ENCODE measurements around the gene POLG. TPM values are rescaled to one million over a fixed set of nuclear protein-coding genes. Genes with fewer than 3 reads are reported as not detected.
"Not testable (repeated sequence)": the region's sequence is repeated elsewhere in the genome, so short reads cannot be mapped to it uniquely, and the experiment has no call there.

Gene POLG
- total RNA-seq, 1 experiment from 2014 or later: 50.5 TPM

DNA sequence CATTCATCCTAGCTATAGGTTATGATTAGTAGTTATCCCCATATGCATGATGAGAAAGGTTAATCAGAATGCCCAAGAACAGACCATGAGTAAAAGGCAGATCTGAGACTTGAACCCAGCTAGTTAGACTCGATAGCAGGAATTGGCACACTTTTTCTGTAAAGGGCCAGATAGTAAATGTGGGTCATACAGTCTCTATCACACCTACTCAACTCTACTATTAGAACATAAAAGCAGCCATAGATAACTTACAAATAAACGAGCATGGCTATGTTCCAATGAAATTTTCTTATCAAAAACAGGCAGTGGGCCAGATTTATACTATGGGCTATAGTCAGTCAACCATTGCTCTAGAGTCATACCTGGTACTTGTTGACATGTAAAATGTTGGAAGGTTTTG is 24.6 kb downstream of the POLG start:
- H3K9me3 ChIP-seq (replicated peaks): no peaks in the 10 kb centered on the region
- H3K27me3 ChIP-seq: no peaks in the 10 kb centered on the region
- no peak for DNase-seq
- H3K27ac ChIP-seq: no peak overlapping the region
- H3K4me1 ChIP-seq: no peaks in the 10 kb centered on the region
- H3K36me3 ChIP-seq: peaks cover 82% of the 10 kb centered on the region
- no peak overlapping the region for H3K4me3 ChIP-seq

DNA sequence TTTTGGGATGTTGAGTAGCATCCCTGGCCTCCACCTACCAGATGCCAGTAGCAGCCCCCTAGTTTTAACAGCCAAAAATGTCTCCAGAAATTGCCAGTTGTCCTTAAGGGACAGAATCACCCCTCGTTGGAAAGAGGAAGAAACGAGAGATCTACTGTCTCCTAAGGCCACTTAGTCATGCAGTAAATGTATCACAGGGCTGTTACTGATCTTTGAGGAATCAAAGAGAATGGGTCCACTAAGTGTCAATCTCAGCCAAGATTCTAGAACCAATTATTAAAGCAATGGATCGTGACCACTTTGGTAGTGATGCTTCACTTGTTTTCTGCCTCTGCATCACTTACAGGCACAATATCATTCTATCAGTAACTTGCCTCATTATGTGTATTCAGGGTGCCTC is 26.4 kb downstream of the POLG start:
- Histone ChIP-seq H3K27ac (no peak overlapping the region), H3K4me1 (no peaks in the 10 kb centered on the region), H3K36me3 (peaks cover 85% of the 10 kb centered on the region), H3K4me3 (no peak overlapping the region), H3K27me3 (no peaks in the 10 kb centered on the region), H3K9me3 (replicated peaks) (no peaks in the 10 kb centered on the region)
- no peak for DNase-seq

- H3K36me3 ChIP-seq: peaks cover 84% of the 10 kb centered on the region
- no peak for DNase-seq
- no peaks in the 10 kb centered on the region for H3K9me3 ChIP-seq (replicated peaks)
- no peaks in the 10 kb centered on the region for H3K27me3 ChIP-seq
- no peak overlapping the region for H3K27ac ChIP-seq
- H3K4me1 ChIP-seq: no peaks in the 10 kb centered on the region
- H3K4me3 ChIP-seq: no peak overlapping the region
These were observed 26.8 kb downstream of the POLG start for GRCh38 chr15:89307791-89308190.

DNA sequence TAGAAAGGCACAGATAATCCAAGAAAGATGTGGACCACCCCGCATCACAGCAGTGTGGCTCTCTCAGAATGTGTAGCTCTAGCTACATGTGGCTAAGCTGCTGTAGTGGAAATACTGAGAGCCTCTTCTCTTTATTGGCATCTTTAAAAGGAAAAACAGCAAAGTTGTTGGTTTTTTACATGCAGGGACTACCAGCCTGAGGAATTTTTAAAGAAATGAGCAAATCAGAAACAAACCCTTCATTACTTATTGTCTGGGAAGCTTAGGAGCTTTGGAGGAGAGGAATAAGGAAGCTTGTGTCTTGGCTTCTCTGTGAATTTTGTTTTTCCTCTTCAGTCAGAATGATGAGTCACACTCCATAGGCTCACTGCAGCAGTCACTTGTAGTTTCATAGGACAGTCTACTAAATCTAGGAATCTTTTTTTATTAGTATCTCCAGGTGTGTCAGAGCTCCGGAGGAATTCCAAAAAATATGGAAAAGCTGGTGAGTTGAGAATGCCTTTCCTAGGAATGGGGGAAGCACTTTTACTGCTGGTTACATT is 27.5 kb downstream of the POLG start:
- Histone ChIP-seq H3K4me3 (no peak overlapping the region), H3K27me3 (no peaks in the 10 kb centered on the region), H3K9me3 (replicated peaks) (no peaks in the 10 kb centered on the region), H3K36me3 (peaks cover 80% of the 10 kb centered on the region), H3K27ac (no peak overlapping the region), H3K4me1 (no peaks in the 10 kb centered on the region)
- no peak for DNase-seq

DNA sequence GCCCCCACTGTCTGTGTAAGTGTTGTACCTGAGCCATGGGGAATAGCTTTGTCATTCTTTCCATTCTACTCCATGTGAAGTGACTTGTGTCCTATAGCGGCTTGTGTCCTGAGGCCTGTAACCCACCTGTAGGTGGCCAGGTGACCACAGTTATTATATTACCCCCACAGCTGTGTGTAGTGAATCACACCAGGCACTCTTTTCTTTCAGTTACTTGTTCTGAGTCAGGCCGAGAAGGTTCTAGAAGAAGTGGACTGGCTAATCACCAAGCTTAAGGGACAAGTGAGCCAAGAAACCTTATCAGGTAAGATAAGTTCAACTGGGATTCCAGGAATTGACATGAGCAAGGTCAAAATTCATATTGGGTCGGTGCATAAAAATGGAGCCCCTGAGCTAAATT is 29.2 kb downstream of the POLG start:
- H3K27me3 ChIP-seq: no peaks in the 10 kb centered on the region
- no peak for DNase-seq
- H3K36me3 ChIP-seq: peaks cover 84% of the 10 kb centered on the region
- H3K4me1 ChIP-seq: no peaks in the 10 kb centered on the region
- no peaks in the 10 kb centered on the region for H3K9me3 ChIP-seq (replicated peaks)
- H3K27ac ChIP-seq: no peak overlapping the region
- no peak overlapping the region for H3K4me3 ChIP-seq

DNA sequence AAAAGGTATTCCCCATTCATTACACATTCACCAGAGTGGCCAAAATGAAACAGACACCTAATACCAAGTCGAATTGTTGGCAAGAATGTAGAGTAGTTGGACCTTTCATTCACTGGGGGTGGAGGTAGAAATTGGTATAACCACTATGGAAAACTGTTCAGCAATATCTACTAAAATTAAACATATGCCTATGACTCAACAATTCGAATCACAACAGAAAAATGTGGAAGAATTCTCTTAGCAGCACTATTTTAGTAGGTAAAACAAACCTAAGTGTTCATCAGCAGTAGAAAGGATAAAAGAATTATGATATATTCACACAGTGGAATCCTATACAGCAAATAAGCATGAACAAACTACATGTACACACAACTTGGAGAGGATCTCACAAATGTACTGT is 30.6 kb downstream of the POLG start:
- Histone ChIP-seq H3K4me3 (no peak overlapping the region), H3K9me3 (replicated peaks) (no peaks in the 10 kb centered on the region), H3K36me3 (peaks cover 74% of the 10 kb centered on the region), H3K27me3 (no peaks in the 10 kb centered on the region), H3K4me1 (no peaks in the 10 kb centered on the region), H3K27ac (no peak overlapping the region)
- DNase-seq: no peak

DNA sequence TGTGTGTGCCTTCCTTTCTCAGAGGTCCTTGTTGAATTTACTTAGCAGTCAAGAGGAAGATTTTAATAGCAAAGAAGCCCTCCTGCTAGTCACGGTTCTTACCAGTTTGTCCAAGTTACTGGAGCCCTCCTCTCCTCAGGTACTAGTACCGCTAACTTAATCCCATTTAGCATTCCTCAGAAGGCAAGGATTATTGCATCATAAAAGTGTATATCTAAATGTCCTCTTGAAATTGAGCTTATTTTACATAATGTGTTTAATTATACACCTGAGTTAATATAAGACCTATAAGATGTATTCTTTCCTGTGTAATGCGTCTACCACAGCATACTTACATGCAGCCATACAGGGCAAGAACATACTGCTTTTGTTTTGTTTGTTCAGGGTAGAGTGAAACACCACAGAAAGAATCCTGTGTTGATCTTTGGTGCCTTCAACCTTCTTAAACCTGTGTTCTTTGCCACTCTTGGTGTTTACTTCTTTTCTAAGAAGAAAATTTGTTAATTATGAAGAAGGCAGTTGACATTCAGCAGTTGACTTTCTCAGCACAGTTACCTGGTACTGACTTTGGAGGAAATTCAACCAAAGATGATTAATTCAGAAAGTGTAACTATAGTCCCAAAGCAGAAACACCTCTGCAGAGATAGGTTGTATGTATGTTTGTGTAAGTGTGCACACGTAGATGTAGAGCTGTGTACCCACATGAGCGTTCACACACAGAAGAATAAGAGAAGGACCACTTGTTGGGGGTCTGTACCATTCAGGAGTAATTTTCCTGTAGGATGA is 33.1 kb downstream of the POLG start:
- Histone ChIP-seq H3K4me3 (no peak overlapping the region), H3K36me3 (peaks cover 60% of the 10 kb centered on the region), H3K27me3 (no peaks in the 10 kb centered on the region), H3K27ac (no peak overlapping the region), H3K9me3 (replicated peaks) (no peaks in the 10 kb centered on the region), H3K4me1 (no peaks in the 10 kb centered on the region)
- no peak for DNase-seq

DNA sequence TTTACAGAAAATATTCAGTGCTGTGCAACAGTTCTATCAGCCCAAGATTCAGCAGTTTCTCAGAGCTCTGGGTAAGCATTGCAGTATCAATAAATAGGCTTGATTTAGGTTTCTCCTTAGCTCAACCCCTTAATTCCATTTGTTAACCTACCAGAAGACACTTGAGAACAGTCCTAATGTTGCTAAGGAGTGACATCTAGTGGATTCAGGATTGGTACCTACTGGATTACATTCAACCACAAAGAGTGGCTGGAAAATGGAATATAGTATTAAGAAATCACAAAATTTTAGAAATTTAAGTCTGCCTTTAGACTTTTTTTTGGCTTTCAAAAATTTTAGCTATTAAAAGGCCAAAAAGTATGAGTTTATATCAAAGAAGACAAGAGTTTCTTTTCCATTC is 34.7 kb downstream of the POLG start:
- no peak overlapping the region for H3K27ac ChIP-seq
- no peak overlapping the region for H3K4me3 ChIP-seq
- peaks cover 54% of the 10 kb centered on the region for H3K36me3 ChIP-seq
- DNase-seq: no peak
- no peaks in the 10 kb centered on the region for H3K27me3 ChIP-seq
- no peaks in the 10 kb centered on the region for H3K4me1 ChIP-seq
- no peaks in the 10 kb centered on the region for H3K9me3 ChIP-seq (replicated peaks)

- H3K9me3 ChIP-seq (replicated peaks): no peaks in the 10 kb centered on the region
- no peak for DNase-seq
- H3K27me3 ChIP-seq: no peaks in the 10 kb centered on the region
- H3K4me1 ChIP-seq: no peaks in the 10 kb centered on the region
- no peak overlapping the region for H3K4me3 ChIP-seq
- no peak overlapping the region for H3K27ac ChIP-seq
- H3K36me3 ChIP-seq: peaks cover 69% of the 10 kb centered on the region
These were observed 41.6 kb downstream of the POLG start for GRCh38 chr15:89293012-89293411.

GRCh38 chr15:89291934-89292438 is 42.6 kb downstream of the POLG start:
- Histone ChIP-seq H3K27me3 (no peaks in the 10 kb centered on the region), H3K36me3 (peaks cover 76% of the 10 kb centered on the region), H3K9me3 (replicated peaks) (no peaks in the 10 kb centered on the region), H3K27ac (no peak overlapping the region), H3K4me3 (no peak overlapping the region), H3K4me1 (no peaks in the 10 kb centered on the region)
- no peak for DNase-seq

- H3K4me3 ChIP-seq: no peak overlapping the region
- no peaks in the 10 kb centered on the region for H3K4me1 ChIP-seq
- H3K9me3 ChIP-seq (replicated peaks): no peaks in the 10 kb centered on the region
- peaks cover 74% of the 10 kb centered on the region for H3K36me3 ChIP-seq
- DNase-seq: no peak
- no peak overlapping the region for H3K27ac ChIP-seq
- no peaks in the 10 kb centered on the region for H3K27me3 ChIP-seq
These were observed 51.4 kb downstream of the POLG start for GRCh38 chr15:89283201-89283600.

DNA sequence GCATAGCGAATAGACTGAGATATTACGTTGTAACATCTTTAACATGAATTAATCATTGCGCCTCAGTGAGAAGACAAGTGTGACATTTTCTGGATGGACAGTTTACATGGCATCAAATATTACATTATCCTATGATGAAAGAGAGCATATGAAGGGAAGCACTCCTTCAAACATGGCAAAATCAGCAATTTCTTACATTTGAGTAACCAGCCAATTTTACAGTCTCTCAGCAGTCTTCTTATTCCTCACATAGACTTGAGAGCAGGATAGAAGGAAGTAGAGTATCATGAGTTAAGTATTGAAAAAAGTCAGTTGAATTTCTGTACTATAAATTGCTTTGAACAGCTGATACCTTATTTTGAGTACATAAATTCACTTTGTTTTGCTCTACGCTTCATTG is 52.0 kb downstream of the POLG start:
- Histone ChIP-seq H3K36me3 (peaks cover 73% of the 10 kb centered on the region), H3K9me3 (replicated peaks) (no peaks in the 10 kb centered on the region), H3K4me3 (no peak overlapping the region), H3K27me3 (no peaks in the 10 kb centered on the region), H3K4me1 (no peaks in the 10 kb centered on the region), H3K27ac (no peak overlapping the region)
- DNase-seq: no peak

- peaks cover 76% of the 10 kb centered on the region for H3K36me3 ChIP-seq
- no peak for DNase-seq
- no peaks in the 10 kb centered on the region for H3K9me3 ChIP-seq (replicated peaks)
- no peak overlapping the region for H3K27ac ChIP-seq
- no peaks in the 10 kb centered on the region for H3K27me3 ChIP-seq
- no peaks in the 10 kb centered on the region for H3K4me1 ChIP-seq
- H3K4me3 ChIP-seq: no peak overlapping the region
These were observed 56.3 kb downstream of the POLG start for GRCh38 chr15:89278307-89278706.

- DNase-seq; H3K27ac ChIP-seq; H3K9me3 ChIP-seq (replicated peaks); H3K4me3 ChIP-seq; H3K4me1 ChIP-seq; H3K27me3 ChIP-seq: not testable (repeated sequence)
- peaks cover 75% of the 10 kb centered on the region for H3K36me3 ChIP-seq
These were observed 57.3 kb downstream of the POLG start for GRCh38 chr15:89277281-89277680.

Measured in SJCRH30 (cell line).